ENCODE measurements around the gene CCDC3.

DNA sequence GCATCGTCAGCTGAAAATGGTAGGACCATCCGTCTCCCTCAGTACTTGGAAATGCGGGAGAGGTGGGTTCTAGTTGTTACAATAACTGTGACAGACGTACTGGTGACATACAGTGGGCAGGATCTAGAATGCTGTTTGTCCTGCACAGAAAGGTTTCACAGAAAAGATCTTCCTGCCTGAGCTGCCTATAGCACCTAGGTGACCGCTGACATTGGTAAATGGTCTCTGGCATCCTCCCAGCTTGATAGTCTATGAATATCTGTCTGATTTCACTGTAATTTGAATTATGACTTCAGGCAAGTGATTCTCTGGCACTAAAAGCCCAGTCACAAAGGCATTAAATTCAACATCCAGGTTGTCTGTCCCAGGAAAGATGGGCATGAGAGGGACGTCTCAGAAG, 38.2 kb upstream of the CCDC3 start:
- no peak for TF ChIP-seq POLR2AphosphoS5 (IDR thresholded peaks at IDR 0.05; ENCODE audit: low read depth, low read length)
- TF ChIP-seq YY1 (IDR thresholded peaks at IDR 0.05; ENCODE audit: low read depth): no peak
- TF ChIP-seq, protein P1, sequence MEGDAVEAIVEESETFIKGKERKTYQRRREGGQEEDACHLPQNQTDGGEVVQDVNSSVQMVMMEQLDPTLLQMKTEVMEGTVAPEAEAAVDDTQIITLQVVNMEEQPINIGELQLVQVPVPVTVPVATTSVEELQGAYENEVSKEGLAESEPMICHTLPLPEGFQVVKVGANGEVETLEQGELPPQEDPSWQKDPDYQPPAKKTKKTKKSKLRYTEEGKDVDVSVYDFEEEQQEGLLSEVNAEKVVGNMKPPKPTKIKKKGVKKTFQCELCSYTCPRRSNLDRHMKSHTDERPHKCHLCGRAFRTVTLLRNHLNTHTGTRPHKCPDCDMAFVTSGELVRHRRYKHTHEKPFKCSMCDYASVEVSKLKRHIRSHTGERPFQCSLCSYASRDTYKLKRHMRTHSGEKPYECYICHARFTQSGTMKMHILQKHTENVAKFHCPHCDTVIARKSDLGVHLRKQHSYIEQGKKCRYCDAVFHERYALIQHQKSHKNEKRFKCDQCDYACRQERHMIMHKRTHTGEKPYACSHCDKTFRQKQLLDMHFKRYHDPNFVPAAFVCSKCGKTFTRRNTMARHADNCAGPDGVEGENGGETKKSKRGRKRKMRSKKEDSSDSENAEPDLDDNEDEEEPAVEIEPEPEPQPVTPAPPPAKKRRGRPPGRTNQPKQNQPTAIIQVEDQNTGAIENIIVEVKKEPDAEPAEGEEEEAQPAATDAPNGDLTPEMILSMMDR (IDR thresholded peaks at IDR 0.05): no peak
- no peak for TF ChIP-seq IRF3 (IDR thresholded peaks at IDR 0.05; ENCODE audit: low read depth, low read length)
- no peak for TF ChIP-seq ZBTB33 (IDR thresholded peaks at IDR 0.05; ENCODE audit: borderline replicate concordance, low read depth)
- TF ChIP-seq, protein P2, sequence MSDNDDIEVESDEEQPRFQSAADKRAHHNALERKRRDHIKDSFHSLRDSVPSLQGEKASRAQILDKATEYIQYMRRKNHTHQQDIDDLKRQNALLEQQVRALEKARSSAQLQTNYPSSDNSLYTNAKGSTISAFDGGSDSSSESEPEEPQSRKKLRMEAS (IDR thresholded peaks at IDR 0.05; ENCODE audit: low read depth): no peak
- TF ChIP-seq, protein P3, sequence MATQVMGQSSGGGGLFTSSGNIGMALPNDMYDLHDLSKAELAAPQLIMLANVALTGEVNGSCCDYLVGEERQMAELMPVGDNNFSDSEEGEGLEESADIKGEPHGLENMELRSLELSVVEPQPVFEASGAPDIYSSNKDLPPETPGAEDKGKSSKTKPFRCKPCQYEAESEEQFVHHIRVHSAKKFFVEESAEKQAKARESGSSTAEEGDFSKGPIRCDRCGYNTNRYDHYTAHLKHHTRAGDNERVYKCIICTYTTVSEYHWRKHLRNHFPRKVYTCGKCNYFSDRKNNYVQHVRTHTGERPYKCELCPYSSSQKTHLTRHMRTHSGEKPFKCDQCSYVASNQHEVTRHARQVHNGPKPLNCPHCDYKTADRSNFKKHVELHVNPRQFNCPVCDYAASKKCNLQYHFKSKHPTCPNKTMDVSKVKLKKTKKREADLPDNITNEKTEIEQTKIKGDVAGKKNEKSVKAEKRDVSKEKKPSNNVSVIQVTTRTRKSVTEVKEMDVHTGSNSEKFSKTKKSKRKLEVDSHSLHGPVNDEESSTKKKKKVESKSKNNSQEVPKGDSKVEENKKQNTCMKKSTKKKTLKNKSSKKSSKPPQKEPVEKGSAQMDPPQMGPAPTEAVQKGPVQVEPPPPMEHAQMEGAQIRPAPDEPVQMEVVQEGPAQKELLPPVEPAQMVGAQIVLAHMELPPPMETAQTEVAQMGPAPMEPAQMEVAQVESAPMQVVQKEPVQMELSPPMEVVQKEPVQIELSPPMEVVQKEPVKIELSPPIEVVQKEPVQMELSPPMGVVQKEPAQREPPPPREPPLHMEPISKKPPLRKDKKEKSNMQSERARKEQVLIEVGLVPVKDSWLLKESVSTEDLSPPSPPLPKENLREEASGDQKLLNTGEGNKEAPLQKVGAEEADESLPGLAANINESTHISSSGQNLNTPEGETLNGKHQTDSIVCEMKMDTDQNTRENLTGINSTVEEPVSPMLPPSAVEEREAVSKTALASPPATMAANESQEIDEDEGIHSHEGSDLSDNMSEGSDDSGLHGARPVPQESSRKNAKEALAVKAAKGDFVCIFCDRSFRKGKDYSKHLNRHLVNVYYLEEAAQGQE (IDR thresholded peaks at IDR 0.05; ENCODE audit: low read depth, low read length): no peak
- TF ChIP-seq RAD21 (IDR thresholded peaks at IDR 0.05; ENCODE audit: low read length): no peak
- no peak for TF ChIP-seq TCF12 (IDR thresholded peaks at IDR 0.05)
- TF ChIP-seq EP300 (IDR thresholded peaks at IDR 0.05; ENCODE audit: borderline replicate concordance in 1 of 2, low read depth in 1 of 2, low read length in 1 of 2): no peak
- TF ChIP-seq GABPA (IDR thresholded peaks at IDR 0.05; ENCODE audit: low read depth): no peak
- no peak for TF ChIP-seq FOXM1 (IDR thresholded peaks at IDR 0.05; ENCODE audit: low read depth)
- TF ChIP-seq JUND (IDR thresholded peaks at IDR 0.05): no peak

All from SK-N-SH (cell line).